ENCODE measurements around the gene TAS1R1.

Gene TAS1R1

GRCh38 chr1:6523566-6523965, 31.5 kb upstream of the TAS1R1 start:
- H3K27ac ChIP-seq, result no peak overlapping the region
- TF ChIP-seq CTCF (conservative IDR thresholded peaks at IDR 0.05), result peak; percentile 69

- no peak overlapping the region for H3K27ac ChIP-seq
- TF ChIP-seq CTCF (conservative IDR thresholded peaks at IDR 0.05), result no peak
Measured at GRCh38 chr1:6526316-6526715, 28.8 kb upstream of the TAS1R1 start.

- no peak for TF ChIP-seq CTCF (conservative IDR thresholded peaks at IDR 0.05)
- H3K27ac ChIP-seq, result no peak overlapping the region
Measured at GRCh38 chr1:6528492-6528891, 26.6 kb upstream of the TAS1R1 start.

- TF ChIP-seq CTCF (conservative IDR thresholded peaks at IDR 0.05), result no peak
- no peak overlapping the region for H3K27ac ChIP-seq
Measured at GRCh38 chr1:6530504-6531160, 24.5 kb upstream of the TAS1R1 start.

GRCh38 chr1:6531996-6532395, 23.1 kb upstream of the TAS1R1 start:
- H3K27ac ChIP-seq, result no peak overlapping the region
- TF ChIP-seq CTCF (conservative IDR thresholded peaks at IDR 0.05), result no peak

GRCh38 chr1:6534248-6534822, 20.8 kb upstream of the TAS1R1 start:
- no peak for TF ChIP-seq CTCF (conservative IDR thresholded peaks at IDR 0.05)
- H3K27ac ChIP-seq, result no peak overlapping the region

- H3K27ac ChIP-seq, result no peak overlapping the region
- no peak for TF ChIP-seq CTCF (conservative IDR thresholded peaks at IDR 0.05)
Measured at GRCh38 chr1:6535214-6535613, 19.9 kb upstream of the TAS1R1 start.

Data from VCaP (cell line).